H1 (cell line): ENCODE data around the gene MPDZ. TPM values are rescaled to one million over a fixed set of nuclear protein-coding genes. Genes with fewer than 3 reads are reported as not detected.

Source experiments
- CTCF ChIA-PET: fragments of 300-600 bp; sonication (Branson Sonifier 250); formaldehyde crosslinking; loops from one replicate; lab custom pipeline; 2021; ENCODE audit not compliant: partially characterized antibody; lab: Charles Lee
- POLR2A ChIA-PET: fragments of 300-600 bp; sonication (Branson Sonifier 250); formaldehyde crosslinking; loops from one replicate; lab custom pipeline; 2021; ENCODE audit warnings: inconsistent platforms; ENCODE audit not compliant: partially characterized antibody; lab: Charles Lee
- DNase-seq, 2 experiments: peaks; one replicate each; pipeline versions ENCODE4 v3.0.0 to v3.0.0-alpha.2; 2010 to 2022; ENCODE audit warnings: low spot score in 2 of 2, low read depth in 1 of 2, mixed read lengths in 1 of 2
- FAIRE-seq: peaks from 2 replicates; lab custom pipeline; 2011; peaks lifted over from hg19 to GRCh38; lab: Jason Lieb, UNC
- H2AFZ ChIP-seq: 2 replicates; pipeline ENCODE4 v1.8.1; 2012; ENCODE audit warnings: low read length, inconsistent platforms
- H2AK5ac ChIP-seq: 2 replicates; pipeline ENCODE4 v1.6.1; 2013; ENCODE audit warnings: low read depth, low read length
- H2BK120ac ChIP-seq: replicated peaks from 2 replicates; pipeline ENCODE3; 2013; ENCODE audit warnings: low read depth, low read length, inconsistent platforms
- H2BK12ac ChIP-seq: 2 replicates; pipeline ENCODE4 v1.6.1; 2013; ENCODE audit warnings: low read depth, low read length
- H2BK15ac ChIP-seq: 2 replicates; pipeline ENCODE4 v1.6.1; 2013; ENCODE audit warnings: low read length
- H2BK20ac ChIP-seq: 2 replicates; pipeline ENCODE4 v1.6.1; 2013; ENCODE audit warnings: low read length
- H2BK5ac ChIP-seq: 2 replicates; pipeline ENCODE4 v1.6.1; 2013; ENCODE audit warnings: low read depth, low read length
- H3K14ac ChIP-seq: 2 replicates; pipeline ENCODE4 v1.6.1; 2013; ENCODE audit warnings: inconsistent platforms; ENCODE audit not compliant: insufficient read length
- H3K18ac ChIP-seq: 2 replicates; pipeline ENCODE4 v1.6.1; 2013; ENCODE audit warnings: low read length; ENCODE audit errors: extremely low read depth
- H3K23ac ChIP-seq: 2 replicates; pipeline ENCODE4 v1.6.1; 2013; ENCODE audit warnings: inconsistent platforms; ENCODE audit not compliant: insufficient read length
- H3K23me2 ChIP-seq: 2 replicates; pipeline ENCODE4 v1.6.1; 2013; ENCODE audit warnings: low read depth, low read length
- H3K27ac ChIP-seq: 2 replicates; pipeline ENCODE4 v1.6.1; 2011; ENCODE audit warnings: low read depth, low read length, inconsistent platforms
- H3K27me3 ChIP-seq, 4 experiments: replicated peaks in 1 of 4; 1 replicate in 1 of 4; 2 replicates in 3 of 4; pipeline versions ENCODE4 v1.6.1 to v1.8.1; 2011 to 2013; ENCODE audit warnings: low read length in 3 of 4, mild to moderate bottlenecking in 3 of 4, inconsistent platforms in 2 of 4, mixed read lengths in 2 of 4, moderate library complexity in 1 of 4; ENCODE audit not compliant: control insufficient read depth in 3 of 4, insufficient read depth in 3 of 4; ENCODE audit errors: extremely low read depth in 1 of 4
- H3K36me3 ChIP-seq, 4 experiments: 2 replicates each; pipeline versions ENCODE4 v1.6.1 to v1.8.1; 2011 to 2013; ENCODE audit warnings: mild to moderate bottlenecking in 4 of 4, low read length in 3 of 4, moderate library complexity in 2 of 4, control low read depth in 1 of 4, inconsistent platforms in 1 of 4; ENCODE audit not compliant: insufficient read depth in 4 of 4, control insufficient read depth in 2 of 4
- H3K4ac ChIP-seq: replicated peaks from 2 replicates; pipeline ENCODE3; 2013; ENCODE audit warnings: low read length, low read depth, mixed read lengths, inconsistent platforms; ENCODE audit not compliant: insufficient read length
- H3K4me1 ChIP-seq, 4 experiments: replicated peaks in 1 of 4; 1 replicate in 1 of 4; 2 replicates in 3 of 4; pipeline versions ENCODE4 v1.6.1 to v1.8.1; 2011 to 2013; ENCODE audit warnings: low read length in 3 of 4, inconsistent platforms in 2 of 4, mixed read lengths in 1 of 4; ENCODE audit not compliant: insufficient read depth in 4 of 4, control insufficient read depth in 3 of 4
- H3K4me2 ChIP-seq, 2 experiments: 2 replicates each; pipeline versions ENCODE4 v1.6.1 to v1.8.1; 2011 to 2013; ENCODE audit warnings: low read depth in 2 of 2, low read length in 2 of 2, control low read depth in 1 of 2, inconsistent platforms in 1 of 2, mild to moderate bottlenecking in 1 of 2; ENCODE audit not compliant: insufficient read depth in 1 of 2
- H3K4me3 ChIP-seq, 4 experiments: fragments of 200-600, 300-600 bp in 1 of 4; sonication (generic), shearing (Covaris generic), sonication (Bioruptor Twin) in 1 of 4; 2 replicates each; pipeline versions ENCODE4 v1.5.1 to v1.8.1; 2011 to 2016; ENCODE audit warnings: low read length in 4 of 4, low read depth in 3 of 4, control low read depth in 2 of 4, inconsistent platforms in 2 of 4, mild to moderate bottlenecking in 2 of 4, mixed read lengths in 1 of 4, moderate library complexity in 1 of 4; ENCODE audit not compliant: insufficient read depth in 2 of 4; ENCODE audit errors: extremely low read depth in 1 of 4
- H3K56ac ChIP-seq: replicated peaks from 2 replicates; pipeline ENCODE3; 2013; ENCODE audit warnings: low read depth, mild to moderate bottlenecking, mixed read lengths, low read length, inconsistent platforms; ENCODE audit not compliant: insufficient read length
- H3K79me1 ChIP-seq: 2 replicates; pipeline ENCODE4 v1.6.1; 2013; ENCODE audit warnings: low read depth, low read length, control low read depth
- H3K79me2 ChIP-seq, 2 experiments: 2 replicates each; pipeline versions ENCODE4 v1.6.1 to v1.8.1; 2012 to 2013; ENCODE audit warnings: low read length in 2 of 2, mild to moderate bottlenecking in 2 of 2, inconsistent platforms in 1 of 2; ENCODE audit not compliant: insufficient read depth in 2 of 2, control insufficient read depth in 1 of 2
- H3K9ac ChIP-seq, 4 experiments: replicated peaks in 1 of 4; 1 replicate in 1 of 4; 2 replicates in 3 of 4; pipeline versions ENCODE4 v1.6.1 to v1.8.1; 2011 to 2013; ENCODE audit warnings: low read depth in 3 of 4, low read length in 3 of 4, control low read depth in 2 of 4, mild to moderate bottlenecking in 2 of 4, moderate library complexity in 2 of 4, inconsistent platforms in 1 of 4; ENCODE audit errors: extremely low read depth in 1 of 4
- H3K9me3 ChIP-seq, 2 experiments: 2 replicates each; pipeline versions ENCODE4 v1.6.1 to v1.8.1; 2012 to 2013; ENCODE audit warnings: mild to moderate bottlenecking in 2 of 2, moderate library complexity in 2 of 2, control low read depth in 1 of 2, inconsistent platforms in 1 of 2, low read depth in 1 of 2, low read length in 1 of 2, mixed read lengths in 1 of 2; ENCODE audit not compliant: insufficient read depth in 2 of 2
- H4K20me1 ChIP-seq, 2 experiments: replicated peaks in 1 of 2; 2 replicates each; pipeline versions ENCODE3 to v1.8.1; 2011 to 2013; ENCODE audit warnings: inconsistent platforms in 2 of 2, low read length in 2 of 2, mild to moderate bottlenecking in 1 of 2; ENCODE audit not compliant: insufficient read depth in 2 of 2, control insufficient read depth in 1 of 2
- H4K5ac ChIP-seq: 2 replicates; pipeline ENCODE4 v1.6.1; 2013; ENCODE audit warnings: low read length, low read depth, mixed read lengths, inconsistent platforms; ENCODE audit not compliant: insufficient read length
- H4K8ac ChIP-seq: 2 replicates; pipeline ENCODE4 v1.8.0; 2013; ENCODE audit warnings: mild to moderate bottlenecking, moderate library complexity, low read length, inconsistent platforms; ENCODE audit not compliant: insufficient read depth; ENCODE audit errors: extremely low read depth
- H4K91ac ChIP-seq: replicated peaks from 2 replicates; pipeline ENCODE3; 2013; ENCODE audit warnings: low read length, mixed read lengths, inconsistent platforms; ENCODE audit not compliant: insufficient read length
- RFX5 ChIP-seq: IDR thresholded peaks from 2 replicates; pipeline ENCODE4 v1.6.1; 2011; ENCODE audit warnings: low read depth, low read length, improper control_type of control experiment, borderline replicate concordance
- WGBS, 2 experiments: shearing (Covaris generic) in 1 of 2; methylation state at CpG; one replicate each; pipeline versions ENCODE4 v1.1.6 to v1.1.7; 2013 to 2015; ENCODE audit warnings: low lambda C conversion rate in 2 of 2, mixed read lengths in 2 of 2, inconsistent platforms in 1 of 2, low coverage in 1 of 2, missing lambda C conversion rate in 1 of 2; ENCODE audit not compliant: insufficient replicate concordance in 2 of 2, insufficient coverage in 1 of 2, insufficient read length in 1 of 2; ENCODE audit errors: extremely low coverage in 1 of 2, missing lambda C conversion rate in 1 of 2; 5-methylcytosine and 5-hydroxymethylcytosine counted together
- polyA plus RNA-seq, 7 experiments: library from polyadenylated mRNA; depleted of rRNA in 3 of 7; stranded (reverse) in 5 of 7; unstranded in 2 of 7; fragments of >200 nt in 5 of 7; fragments of 200-250 nt in 2 of 7; gene quantifications; 1 replicate in 5 of 7; 2 replicates in 1 of 7; 4 replicates in 1 of 7; pipeline versions ENCODE4 v1.2.1 to v1.2.3, GENCODE V29; 2011 to 2013; ENCODE audit warnings: missing spikeins in 2 of 7, mixed read lengths in 2 of 7
- total RNA-seq: library from RNA; stranded (reverse); fragmentation: NEBNext Ultra II Directional; extraction: Animal tissue kit (Norgen Biotek cat#: 25700); gene quantifications from 2 replicates; pipeline ENCODE4 v1.2.1, GENCODE V29; 2021

MPDZ gene
- total and polyA plus RNA-seq, 2 of the 8 experiments (the other 6 are each of a cell fraction or from before 2014, with no cell fraction given): 14.6 to 39.4 TPM

- Histone ChIP-seq H3K27me3 (no peaks in the 10 kb centered on the region), H2BK5ac (no peak overlapping the region), H3K23me2 (no peaks in the 10 kb centered on the region; the same call in 1 of the 2 replicates), H3K27ac (no peak overlapping the region), H3K23ac (no peak overlapping the region)
- CTCF ChIA-PET: interaction anchor here (0.6 kb wide), 1 partner anchor 1530 kb away, joined by 3 read pairs; no protein-coding TSS in a partner anchor
- FAIRE-seq: no peak
- no peak for TF ChIP-seq RFX5
- TF ChIP-seq, all 59 proteins: peak for 0
- POLR2A ChIA-PET: no interaction called here
- Histone ChIP-seq H2BK20ac (no peak overlapping the region), H3K9ac (no peak overlapping the region), H2BK120ac (no peak overlapping the region), H3K18ac (no peak overlapping the region), H3K4me3 (no peak overlapping the region), H3K36me3 (no peaks in the 10 kb centered on the region), H2BK12ac (no peak overlapping the region), H4K5ac (no peak overlapping the region), H2AFZ (no peak overlapping the region), H3K4ac (no peak overlapping the region), H3K79me1 (peaks cover 2% of the 10 kb centered on the region; the same call in 1 of the 2 replicates), H3K56ac (no peak overlapping the region), H4K8ac (no peak overlapping the region), H4K91ac (no peak overlapping the region), H3K4me2 (no peak overlapping the region), H3K79me2 (peaks cover 0 to 95% of the 10 kb centered on the region in 2 experiments; a peak in 3 of 4 replicates), H3K14ac (no peak overlapping the region), H2AK5ac (no peak overlapping the region), H3K9me3 (no peaks in the 10 kb centered on the region), H2BK15ac (no peak overlapping the region), H4K20me1 (peaks cover 0 to 8% of the 10 kb centered on the region in 2 experiments), H3K4me1 (peaks cover 0 to 4% (median 2%) of the 10 kb centered on the region in 4 experiments; a peak in 3 of 7 replicates)
- no peak for DNase-seq
- 86% methylated on average over 7 of the region's 7 CpGs; no CpG with 5 or more reads in 1 of the 2 experiments for WGBS, 2 experiments
Measured at GRCh38 chr9:13268469-13268868, 11.0 kb downstream of the MPDZ start.
